ENCODE results near the gene FRMD4A.

GRCh38 chr10:13597909-13598308 lies 732.8 kb downstream of the FRMD4A start:
- TF ChIP-seq CTCF (IDR thresholded peaks at IDR 0.05; ENCODE audit: low read depth, low read length, poor library complexity, severe bottlenecking) = no peak
- no peak for TF ChIP-seq EZH2phosphoT487 (IDR thresholded peaks at IDR 0.05; ENCODE audit: borderline replicate concordance, low read length)
